GM12801 (cell line): ENCODE measurements around the gene SPARCL1.

Source experiments
- CTCF ChIP-seq: IDR thresholded peaks from one replicate; pipeline ENCODE4 v1.5.1; 2011; ENCODE audit warnings: control low read depth; ENCODE audit not compliant: insufficient read length; ENCODE audit errors: extremely low read depth

Gene SPARCL1

GRCh38 chr4:87478732-87479250, 50.4 kb downstream of the SPARCL1 start:
- TF ChIP-seq CTCF: no peak

- TF ChIP-seq CTCF: no peak
Observed at GRCh38 chr4:87476934-87477333, 52.2 kb downstream of the SPARCL1 start.

GRCh38 chr4:87469390-87469789, 59.8 kb downstream of the SPARCL1 start:
- no peak for TF ChIP-seq CTCF

GRCh38 chr4:87465739-87466366, 63.3 kb downstream of the SPARCL1 start:
- TF ChIP-seq CTCF: no peak

- TF ChIP-seq CTCF: no peak
Observed at GRCh38 chr4:87462102-87462501, 67.1 kb downstream of the SPARCL1 start.

GRCh38 chr4:87461281-87461700, 67.9 kb downstream of the SPARCL1 start:
- TF ChIP-seq CTCF: no peak

- TF ChIP-seq CTCF: no peak
Observed at GRCh38 chr4:87458913-87459312, 70.3 kb downstream of the SPARCL1 start.
